DMS153 treated with DMSO at 0.1 percent for 48 hours (cell line): ENCODE measurements around the gene NDUFS8.
A peak's percentile ranks its signal among the peaks of the same experiment; 100 is the strongest.

Source experiments
- DNase-seq: peaks from one replicate; lab custom pipeline; 2025; ENCODE audit not compliant: unreplicated experiment; lab: John Stamatoyannopoulos, UW

NDUFS8 gene

DNA sequence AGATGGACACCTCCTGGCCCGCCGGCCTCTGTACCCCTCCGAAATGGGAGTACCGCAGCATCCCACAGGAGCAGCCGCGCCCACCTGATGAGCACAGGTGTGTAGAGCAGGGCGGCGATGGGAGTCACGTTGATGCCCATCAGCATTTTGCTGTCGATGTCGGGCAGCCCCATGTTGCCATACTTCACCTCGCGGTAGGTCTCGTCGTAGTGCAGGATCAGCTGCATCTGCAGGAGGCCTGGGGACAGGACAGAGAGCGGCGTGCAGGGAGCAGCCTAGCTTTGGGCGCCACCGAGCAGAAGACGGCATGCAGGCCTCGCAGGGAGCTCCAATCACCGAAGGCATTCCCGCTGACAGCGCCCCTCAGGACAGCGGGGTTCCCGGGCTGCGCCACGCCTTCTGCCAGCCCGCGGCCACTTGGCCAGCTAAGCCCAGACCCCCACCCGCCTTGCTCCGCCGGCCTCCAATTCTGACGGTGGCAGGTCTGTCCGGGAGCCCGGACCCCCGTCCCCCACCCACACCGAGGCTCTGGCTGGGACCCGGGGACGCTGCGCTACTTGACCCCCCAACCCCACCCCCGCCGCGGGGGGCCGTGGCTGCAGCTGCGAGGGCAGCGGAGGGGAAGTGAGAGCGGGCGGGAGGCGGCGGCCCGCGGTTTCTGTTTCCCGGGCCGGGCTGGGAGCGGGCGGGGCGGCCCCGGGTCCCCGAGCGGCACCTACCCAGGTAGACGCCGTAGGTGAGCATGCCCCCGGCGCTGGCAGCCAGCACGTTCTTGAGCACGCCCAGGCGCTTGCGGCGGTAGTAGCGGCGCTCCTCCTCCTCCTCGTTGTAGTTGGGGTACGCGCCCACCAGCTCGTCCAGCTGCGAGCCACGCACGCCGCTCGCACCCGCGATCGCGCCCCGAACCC is 27.3 kb upstream of the NDUFS8 start:
- peak; percentile 11 for DNase-seq

DNA sequence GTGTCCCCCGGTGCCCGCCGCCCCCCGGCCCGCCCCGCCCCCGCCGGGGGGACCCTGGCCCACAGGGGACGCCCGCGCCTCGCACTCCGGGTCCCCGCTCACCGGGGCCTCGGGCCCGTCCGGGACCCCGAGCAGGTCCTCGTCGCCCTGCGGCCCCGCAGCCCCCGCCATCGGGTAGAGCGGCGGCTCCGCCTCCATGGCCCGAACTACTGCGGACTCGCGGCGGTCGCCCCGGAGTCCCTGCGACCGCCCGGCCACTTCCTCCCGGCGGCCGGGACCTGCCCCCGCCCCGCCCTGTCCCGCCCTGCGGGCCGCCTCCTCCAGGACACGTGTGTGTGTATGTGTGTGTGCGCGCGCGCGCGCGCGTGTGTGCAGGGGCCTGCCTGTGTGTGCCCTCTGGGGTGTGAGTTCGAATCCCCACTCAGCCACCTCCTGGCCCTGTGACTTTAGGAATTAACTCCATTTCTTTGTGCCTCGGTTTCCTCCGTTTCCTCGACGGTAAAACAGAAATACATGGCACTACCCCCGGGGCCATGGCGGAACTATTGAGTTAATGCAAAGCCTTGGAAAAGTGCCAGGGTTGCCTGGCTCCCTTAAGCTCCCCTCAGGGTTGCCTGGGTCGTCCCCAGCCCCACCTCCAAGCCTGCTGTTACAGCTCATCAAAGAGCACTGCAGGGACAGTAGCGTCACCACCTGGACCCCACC is 26.5 kb upstream of the NDUFS8 start, which contains the start of gene UNC93B1:
TSS of gene UNC93B1 (minus strand) at position 252 of the 705 bp plus-strand sequence. CDS start at position 198, 54 bp downstream.
- no peak for DNase-seq

DNA sequence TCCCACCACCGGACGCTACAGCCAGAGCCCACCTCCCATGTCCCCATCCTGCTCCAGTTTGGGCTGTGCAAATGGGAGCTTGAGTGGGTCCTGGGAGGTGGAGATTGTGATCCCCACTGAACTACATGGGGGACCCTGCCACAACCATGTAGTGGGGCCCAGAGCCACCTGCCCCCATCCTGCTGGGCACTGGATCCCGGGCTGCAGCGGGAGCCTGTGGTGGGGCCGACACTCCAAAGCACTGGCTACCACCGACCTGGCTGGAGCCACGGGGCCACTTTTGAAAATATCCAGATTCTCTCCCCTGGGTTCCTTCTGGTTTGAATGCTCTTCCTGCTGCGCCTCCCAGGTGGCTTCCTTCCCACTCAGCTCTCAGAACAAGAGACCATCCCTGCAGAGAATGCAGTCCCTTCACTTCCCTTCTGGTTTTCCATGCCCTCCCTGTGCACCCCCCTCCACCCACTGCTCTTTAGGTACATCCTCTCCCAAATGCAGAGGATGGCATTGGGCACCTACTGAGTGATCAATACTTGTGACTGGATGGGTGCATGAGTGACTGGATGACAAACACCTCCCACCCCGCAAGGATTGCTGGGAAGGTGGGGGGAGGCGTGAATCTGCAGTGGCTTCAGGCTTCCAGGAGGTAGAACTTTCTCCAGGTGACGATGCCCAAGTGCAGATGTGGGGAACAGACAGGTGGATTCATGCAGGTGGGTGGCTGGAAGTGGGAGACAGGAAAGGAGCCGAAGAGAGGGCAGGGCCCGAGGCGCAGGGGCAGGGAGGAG is 25.7 kb upstream of the NDUFS8 start:
- no peak for DNase-seq

DNA sequence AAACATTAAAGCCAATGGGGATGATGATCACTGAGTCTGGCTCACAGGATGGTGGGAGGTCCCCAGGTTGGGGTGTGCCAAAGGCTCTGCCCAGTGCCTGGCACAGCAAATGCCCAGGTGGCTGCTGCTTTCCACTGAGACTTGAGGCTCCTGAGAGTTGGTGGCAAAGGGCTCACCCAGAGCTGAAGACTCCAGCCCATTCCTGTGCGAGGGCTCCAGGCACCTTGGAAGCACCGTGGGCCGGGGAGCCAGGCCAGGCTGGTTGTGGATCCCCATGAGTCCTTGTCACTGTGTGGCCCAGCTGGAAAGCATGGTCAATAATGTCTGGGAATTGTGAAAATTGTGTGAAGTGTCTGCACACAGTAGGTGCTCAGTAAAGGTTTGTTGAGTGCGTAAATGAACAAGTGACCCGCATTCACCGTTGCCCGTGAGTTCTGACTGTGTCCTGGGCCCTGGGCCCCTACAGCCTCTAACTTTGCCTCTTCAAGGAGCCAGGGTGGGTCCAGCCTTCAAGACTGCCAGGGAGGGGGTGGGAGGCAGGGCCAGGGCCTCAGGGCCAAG is 23.8 kb upstream of the NDUFS8 start:
- no peak for DNase-seq

DNA sequence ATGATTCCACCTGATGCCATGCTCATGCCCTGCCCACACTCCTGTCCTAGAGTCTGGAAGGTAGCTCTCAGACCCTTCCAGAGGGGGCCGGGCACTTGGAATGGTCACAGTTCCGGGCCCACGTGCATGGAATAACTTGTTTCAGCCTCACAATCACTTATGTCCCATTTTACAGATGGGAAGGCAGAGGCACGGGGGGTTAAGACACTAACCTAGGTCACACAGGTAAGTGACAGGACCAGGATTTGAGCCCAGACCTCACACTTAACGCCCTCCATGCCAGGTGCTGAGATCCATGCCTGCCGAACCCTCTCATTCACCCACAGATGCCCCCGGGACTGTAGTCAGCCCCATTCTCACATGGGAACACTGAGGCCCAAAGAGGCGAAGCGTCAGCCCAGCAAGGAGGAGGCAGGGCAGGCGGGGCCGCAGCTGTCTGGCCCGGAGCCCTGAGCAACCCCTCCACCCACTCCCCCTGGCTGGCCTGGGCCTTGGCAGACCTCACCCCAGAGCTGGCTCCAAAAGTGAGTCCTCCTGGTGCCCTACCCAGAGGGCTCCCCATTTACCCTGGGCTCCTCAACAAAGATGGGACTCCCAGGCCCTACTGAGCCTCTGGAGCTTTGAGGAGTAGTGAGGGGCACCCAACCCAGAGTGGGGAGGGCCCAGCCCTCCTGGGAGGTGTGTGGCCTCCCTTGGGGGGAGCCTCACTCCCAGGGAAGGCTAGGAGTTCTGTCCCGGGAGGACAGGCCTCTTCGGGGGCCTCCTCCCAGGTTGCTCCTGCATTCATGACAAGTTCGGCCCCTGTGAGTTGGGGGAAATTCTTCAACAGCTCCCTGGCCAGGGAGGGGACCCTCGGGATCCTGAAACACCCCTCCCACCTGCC is 22.7 kb upstream of the NDUFS8 start:
- no peak for DNase-seq

DNA sequence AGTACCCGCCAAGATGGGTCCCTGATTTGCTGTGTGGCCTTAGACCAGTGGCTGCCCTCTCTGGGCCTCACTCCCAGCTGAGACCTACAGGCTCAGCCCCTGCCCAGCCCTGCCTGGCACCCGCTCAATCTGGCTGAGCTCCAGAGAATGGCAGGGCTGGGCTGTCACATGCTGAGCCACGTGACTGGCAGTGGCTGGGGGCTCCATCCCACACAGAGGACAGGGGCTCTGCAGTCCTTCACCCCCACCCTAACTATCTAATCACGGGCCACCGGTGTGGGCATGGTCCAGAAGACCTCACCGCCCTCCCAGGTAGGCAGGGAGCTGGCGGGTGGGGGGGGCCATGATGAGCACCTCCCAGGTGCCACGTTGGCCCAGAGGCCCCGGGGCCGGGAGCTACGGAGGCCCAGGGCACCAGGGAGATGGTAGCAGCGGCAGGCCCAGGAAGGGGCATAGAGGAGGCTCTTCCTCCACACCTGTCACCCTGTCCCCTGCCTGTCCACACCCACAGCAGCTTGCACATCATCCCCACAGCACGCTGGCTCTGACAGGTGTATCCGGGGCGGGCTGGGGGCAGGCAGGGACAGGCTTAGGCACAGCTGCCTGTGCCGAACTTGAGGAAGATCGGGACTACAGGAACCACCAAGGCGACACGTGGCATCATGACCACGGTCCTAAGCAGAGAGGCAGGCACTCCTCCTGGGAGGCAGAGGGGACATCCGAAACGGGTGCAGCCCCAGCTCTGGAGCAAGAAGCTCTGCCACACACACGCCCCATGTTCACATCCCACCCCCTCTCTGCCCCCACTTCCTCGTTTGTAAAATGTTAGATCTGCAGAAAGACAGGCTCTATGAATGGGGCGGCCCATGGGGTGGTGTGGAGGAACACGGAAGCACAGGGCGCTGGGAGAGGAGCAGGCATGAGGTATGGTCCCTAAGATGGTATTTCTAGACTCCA is 21.8 kb upstream of the NDUFS8 start:
- peak; percentile 29 for DNase-seq

DNA sequence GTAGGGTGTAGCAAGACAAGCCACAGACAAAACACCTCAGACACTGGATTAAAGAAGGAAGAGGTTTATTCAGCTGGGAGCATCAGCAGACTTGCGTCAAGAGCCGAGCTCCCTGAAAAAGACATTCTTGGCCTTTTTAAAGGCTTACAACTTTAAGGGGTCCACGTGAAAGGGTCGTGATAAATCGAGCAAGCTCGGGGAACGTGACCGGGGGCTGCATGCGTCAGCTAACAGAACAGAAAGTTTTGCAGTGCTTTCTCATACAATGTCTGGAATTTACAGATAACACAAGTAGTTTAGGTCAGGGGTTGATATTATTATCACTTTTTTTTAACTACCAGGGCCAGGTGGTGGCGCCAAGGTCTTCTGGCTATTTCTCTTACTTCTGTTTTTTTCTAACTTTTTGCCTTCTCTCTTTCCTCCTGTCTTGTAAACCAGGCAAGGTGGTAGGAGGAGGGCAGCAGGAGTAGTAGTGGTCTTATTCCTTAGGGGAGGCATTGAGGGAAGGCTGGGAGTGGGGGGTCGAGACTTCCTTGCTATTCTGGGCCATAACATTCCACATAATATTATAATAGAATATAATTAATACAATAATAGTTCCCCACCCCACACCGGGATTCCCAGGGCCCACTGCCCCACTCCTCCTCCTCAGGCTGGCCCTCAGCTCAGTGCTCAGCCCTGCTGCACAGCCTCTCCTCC is 20.9 kb upstream of the NDUFS8 start:
- DNase-seq = no peak

DNA sequence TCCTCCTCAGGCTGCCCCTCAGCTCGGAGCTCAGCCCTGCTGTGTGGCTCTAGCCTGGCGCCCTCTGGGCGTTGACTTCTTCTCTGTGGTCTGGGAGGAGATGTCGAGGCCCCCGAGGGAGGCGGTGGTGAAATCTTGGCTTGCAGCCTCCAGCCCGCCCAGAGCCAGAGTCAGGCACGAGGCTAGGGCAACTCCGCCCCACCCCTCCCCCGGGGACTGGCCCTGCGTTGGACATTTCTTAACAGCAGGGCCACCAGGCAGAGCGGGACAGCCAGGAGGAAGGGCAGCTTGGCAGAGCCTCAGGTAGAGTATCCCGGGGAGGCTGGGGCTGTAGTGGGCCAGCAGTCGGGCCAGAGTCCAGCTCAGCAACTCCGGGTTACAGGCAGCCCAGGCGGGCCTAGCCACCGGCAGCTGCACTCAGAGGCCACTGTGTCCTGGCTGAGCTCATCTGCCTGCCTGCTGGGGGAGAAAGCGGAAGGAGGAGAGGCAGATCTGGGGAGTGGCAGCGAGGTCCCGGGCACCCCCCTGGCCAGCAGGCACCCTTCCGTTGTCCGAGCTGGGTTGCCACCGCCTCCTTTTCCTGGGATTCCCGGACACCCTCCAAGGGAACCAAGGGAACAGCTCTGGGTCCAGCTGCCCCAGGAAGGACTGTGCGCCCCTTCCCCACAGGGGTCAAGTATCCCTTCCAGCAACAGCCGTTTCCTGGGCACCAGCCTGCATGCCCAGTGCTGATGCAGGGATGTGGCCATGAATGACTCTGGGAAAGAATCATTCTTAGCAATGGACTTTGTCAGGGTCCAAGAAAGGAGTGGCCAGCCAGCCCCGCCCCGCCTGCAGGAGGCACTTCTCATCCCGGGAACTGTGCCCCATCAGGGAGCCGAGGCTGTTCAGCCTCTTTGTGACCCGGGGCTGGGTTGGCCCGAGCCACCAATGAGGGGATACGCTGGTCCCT is 20.1 kb upstream of the NDUFS8 start, which contains the start of gene ALDH3B1:
TSS of gene ALDH3B1 (plus strand) at position 238 of the 952 bp plus-strand sequence. CDS start 4,971 bp downstream, outside the sequence.
- no peak for DNase-seq

DNA sequence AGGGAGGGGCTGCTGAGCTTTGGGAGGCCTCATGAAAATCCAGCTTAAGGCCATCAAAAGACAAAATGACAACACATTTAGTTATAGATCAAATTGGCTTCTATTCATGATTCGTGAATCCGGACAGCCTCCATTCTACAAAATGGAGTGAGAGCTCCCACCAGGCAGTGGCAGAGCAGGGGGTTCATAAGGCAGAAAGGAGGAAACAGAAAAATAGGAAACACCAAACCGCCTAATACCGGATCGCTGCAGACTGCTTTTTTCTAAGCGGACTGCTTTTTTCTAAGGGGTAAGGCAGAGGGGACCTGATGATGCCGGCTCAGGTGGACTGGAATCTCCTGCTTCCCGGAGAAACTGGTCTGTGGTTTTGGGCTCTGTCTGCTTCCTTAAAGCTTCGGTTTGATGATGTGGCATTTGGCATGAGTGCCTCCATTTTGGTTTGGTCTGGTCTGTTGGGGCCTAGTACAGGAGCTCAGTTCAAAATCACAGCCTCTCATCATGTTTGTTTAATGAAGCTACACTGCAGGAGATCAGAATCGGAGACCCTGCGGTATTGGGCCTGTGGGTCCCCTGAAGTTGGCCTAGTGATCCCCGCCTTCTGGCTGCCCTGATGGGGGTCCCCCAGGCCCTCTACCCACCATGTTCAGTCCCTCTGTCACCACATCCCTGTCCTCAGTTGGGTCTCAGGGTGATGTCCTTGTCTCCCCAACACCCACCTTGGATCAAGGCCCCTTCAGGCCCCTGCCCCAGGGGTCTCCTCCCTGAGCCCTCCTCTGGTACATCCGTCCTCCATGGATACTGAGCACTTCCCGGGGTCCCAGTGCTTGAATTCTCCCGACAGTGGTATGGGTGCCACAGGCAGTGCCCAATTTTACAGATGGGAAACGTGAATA is 19.2 kb upstream of the NDUFS8 start:
- no peak for DNase-seq

DNA sequence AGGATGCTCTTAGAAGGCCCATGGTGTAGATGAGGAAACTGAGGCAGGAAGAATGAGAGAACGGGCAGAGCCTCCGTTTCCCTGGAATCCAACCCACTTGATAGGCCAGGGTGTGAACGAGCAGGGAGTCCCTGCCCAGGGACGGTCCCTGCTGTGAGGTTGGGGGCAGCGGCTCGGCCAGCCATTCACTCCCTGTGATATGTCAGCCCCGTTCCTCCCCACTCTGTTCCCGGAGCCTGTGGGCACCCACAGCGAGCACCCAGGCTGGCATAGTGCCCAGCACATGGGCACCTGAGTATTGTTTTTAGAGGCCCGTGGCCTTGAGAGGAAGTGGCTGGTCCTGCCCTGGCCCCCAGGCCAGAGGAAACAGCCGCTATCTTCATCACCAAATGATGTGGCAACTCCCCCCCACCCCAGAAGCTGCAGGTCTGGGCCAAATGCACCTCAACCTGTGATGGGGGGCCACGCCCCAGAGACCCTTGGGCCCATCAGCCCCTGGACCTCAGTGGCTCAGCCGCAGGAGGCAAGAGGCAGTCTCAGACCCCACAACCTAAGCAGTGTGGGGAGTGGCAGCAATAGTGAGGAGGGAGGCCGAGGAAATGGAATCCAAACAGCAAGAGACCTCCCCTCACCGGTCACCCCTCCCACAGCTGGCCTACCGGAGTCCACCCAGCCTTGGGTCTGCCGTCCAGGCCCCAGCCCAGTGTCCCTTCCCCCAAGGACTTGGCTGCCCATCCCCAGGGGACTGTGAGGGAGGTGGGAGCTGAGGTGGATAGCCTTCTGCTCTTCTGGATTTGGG is 18.2 kb upstream of the NDUFS8 start:
- no peak for DNase-seq

DNA sequence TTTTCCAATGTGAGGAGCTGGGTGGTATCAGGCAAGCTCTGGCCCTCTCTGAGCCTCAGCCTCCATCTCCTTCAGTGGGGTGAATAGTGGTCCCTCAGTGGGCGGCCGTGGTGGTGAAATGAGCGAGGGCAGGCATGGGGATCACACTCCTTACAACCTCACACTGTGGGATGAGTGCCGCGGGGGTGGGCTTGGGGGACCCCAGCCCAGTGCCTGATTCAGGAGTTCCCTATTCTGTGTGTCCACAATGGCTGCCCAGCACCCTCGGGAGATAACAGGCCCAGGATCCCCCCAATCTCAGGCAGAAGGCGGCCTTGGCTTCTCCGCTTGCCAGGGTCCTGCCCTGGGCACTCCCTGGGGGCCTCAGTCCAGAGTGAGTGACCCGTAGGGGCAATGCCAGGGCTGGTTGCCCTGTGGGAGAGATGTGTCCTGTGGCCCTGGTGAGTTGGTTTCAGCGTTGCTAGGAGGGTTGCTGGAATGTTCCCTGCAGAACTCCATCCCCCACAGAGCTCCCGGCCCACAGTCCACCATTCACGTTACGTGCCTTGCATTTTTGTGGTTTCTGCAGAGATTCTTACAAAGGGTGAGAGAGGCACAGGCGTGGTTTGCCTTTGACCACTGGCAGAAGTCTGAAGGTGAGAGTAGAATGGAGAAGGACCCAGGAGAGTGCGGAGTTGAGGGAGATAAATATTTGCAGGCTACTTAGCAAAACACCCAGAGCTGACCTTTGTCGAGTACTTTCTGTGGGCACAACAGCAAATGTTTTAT is 17.5 kb upstream of the NDUFS8 start:
- DNase-seq = no peak

DNA sequence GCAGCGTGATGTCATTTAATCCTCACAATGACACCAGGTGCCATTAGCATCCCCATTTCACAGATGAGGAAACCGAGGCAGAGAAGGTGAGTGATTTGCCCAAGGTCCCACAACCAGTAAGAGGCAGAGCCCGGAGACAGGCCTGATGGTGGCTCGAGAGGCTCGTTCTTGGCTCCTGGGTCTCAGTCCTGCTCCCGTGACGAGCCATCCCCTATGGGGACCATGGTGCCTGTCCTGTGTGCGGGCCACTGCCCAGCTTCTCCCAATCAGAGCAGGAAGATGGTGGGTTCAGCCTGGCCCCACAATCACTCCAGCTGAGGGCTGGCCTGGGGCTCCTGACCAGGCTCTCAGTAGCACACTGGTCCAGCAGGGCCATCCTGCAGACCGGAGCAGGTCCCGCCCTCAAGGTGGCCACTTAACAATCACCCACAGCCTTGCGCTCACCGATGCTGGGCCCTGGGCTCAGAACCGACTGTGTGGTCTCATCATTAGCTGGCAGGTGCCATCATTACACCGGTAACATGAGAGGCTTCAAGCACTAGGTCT is 16.8 kb upstream of the NDUFS8 start:
- DNase-seq = no peak

DNA sequence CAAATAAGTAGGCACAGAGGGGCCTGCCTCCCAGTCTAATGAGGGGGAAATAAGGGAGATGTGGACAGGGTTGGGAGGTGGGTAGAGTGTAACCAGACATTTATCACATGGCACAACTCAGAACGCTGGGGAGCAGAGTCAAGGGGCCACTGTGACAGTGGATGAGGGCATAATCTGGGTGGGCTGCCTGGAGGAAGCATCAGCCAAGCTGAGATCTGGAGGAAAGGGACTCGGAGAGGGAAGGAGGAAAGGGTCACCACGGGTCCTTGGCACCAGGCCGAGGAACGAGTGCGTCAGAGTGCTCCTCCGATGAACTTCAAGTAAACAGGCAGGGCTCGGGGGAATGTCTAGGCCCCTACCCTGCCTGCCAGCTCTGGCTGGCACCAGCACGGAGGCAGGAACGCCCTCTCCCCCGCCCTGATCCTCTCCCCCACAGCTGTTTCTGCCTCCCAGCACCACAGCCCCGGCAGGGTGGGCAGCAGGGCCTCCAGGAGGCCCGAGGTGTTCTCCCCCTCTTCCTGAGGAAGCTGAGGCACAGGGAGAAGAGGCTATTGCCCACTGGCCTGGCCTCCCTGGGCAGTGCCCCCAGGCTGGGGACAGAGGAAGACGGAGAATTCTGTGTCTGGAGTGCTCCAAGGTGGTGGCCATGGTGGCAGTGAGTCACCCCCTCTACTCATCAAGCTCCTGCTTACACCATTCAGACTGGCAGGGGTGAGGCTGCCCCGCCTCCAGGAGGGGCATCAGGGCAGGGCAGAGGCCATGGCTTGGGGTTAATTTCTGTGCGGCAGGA is 16.1 kb upstream of the NDUFS8 start:
- DNase-seq = no peak
